GM19099 (cell line): ENCODE results near the gene CAV2.

Experiments used
- POLR2A ChIP-seq: IDR thresholded peaks from 3 replicates; pipeline ENCODE4 v1.6.1; 2011; ENCODE audit warnings: low read depth; ENCODE audit not compliant: insufficient read length; ENCODE audit errors: extremely low read depth

Gene CAV2

GRCh38 chr7:116511552-116512519, 12.3 kb downstream of the CAV2 start:
- TF ChIP-seq POLR2A = no peak

GRCh38 chr7:116512520-116513188, 13.1 kb downstream of the CAV2 start:
- no peak for TF ChIP-seq POLR2A

GRCh38 chr7:116515584-116515983, 16.0 kb downstream of the CAV2 start:
- no peak for TF ChIP-seq POLR2A

DNA sequence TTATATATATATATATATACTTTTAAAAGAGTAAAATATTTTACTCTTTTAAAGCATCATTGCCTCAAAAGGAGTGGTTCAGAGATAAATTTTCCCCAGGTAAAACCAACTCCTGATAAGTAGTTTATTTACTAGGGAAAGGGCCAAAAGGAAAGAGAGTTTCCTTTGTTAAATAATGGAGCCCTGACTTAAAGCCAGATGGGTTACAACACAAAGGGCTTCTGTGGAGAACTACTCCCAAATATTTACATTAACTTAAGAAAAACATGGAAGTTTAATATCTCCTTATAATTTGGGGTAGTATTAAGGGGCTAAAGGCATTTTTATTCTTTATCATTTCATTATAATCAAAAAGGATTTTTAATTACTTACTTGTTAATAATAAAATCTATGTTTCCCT, 16.8 kb downstream of the CAV2 start:
- no peak for TF ChIP-seq POLR2A

DNA sequence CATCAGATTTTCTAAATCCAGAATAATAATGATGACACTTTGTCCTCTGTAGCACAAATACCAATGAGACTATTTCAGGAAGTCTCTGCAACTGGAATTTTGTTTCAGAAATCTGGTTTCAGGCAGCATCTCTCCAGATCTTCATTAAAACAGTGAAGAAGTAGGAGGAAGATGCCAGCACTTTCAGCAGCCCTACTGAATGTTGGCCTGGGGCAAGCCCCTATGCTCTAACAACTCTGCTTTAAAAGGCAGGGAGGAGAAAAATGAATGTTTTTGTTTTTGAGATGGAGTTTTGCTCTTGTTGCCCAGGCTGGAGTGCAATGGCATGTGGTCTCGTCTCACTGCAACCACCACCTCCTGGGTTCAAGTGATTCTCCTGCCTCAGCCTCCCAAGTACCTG, 18.1 kb downstream of the CAV2 start:
- no peak for TF ChIP-seq POLR2A

DNA sequence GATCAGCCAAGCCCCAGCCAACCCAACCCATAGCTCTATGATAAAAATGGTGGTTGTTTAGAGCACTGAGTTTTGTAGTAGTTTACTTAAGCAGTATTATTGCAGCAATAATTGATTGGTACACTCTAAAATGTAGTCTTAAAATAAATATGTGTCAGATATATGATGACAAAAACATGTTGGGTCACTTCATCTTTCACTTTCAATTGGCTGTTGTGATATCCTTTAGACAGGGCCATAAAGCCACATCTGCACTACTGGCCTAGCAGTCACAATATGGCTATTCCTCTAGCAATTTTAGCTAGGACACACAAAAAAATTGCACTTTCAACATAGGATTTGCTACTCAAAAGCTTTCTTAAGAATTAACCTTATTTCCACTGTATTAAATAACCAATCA, 19.4 kb downstream of the CAV2 start:
- no peak for TF ChIP-seq POLR2A

- no peak for TF ChIP-seq POLR2A
Observed at GRCh38 chr7:116521046-116521664, 21.6 kb downstream of the CAV2 start.

DNA sequence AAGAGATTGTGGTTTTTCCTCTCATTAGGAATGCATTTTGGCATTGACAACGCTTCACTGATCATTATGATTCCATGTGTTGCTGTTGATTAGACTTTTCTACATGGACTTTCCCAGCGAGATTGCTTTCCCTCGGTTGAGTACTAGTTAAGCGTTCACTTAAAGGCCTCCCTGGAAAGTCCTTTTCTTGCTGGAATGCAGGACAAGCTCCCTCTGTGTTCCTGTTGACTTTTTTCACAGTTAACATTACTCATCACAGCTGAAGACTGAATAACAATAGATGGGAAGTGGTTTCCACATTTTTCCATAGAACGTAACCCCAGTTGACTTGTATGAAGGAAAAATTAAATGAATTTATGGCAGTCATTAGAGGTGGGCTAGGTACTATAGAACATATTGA, 22.7 kb downstream of the CAV2 start:
- no peak for TF ChIP-seq POLR2A

DNA sequence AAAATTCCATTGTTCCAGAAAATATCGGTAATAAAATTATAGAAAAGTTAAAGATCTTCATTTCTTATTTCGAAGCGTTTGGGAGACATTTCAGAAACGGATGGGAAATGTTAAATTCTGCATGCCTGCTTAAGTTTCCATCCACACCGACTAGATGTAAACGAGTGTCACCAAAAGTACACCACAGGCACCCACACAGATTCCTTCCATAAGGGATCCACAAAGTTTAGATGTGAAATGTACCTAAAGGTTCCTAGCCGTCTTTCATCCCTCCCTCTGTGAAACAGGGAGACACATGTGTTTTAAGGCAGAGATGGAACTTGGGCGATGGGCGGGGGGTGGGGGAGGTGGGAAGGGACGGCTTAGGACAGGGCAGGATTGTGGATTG, 24.7 kb downstream of the CAV2 start:
- no peak for TF ChIP-seq POLR2A

- no peak for TF ChIP-seq POLR2A
Observed at GRCh38 chr7:116524609-116525297, 25.2 kb downstream of the CAV2 start, which contains the start of gene CAV1. TSS of gene CAV1 (plus strand) at chr7:116525036. CDS start at chr7:116525063, 27 bp downstream.

DNA sequence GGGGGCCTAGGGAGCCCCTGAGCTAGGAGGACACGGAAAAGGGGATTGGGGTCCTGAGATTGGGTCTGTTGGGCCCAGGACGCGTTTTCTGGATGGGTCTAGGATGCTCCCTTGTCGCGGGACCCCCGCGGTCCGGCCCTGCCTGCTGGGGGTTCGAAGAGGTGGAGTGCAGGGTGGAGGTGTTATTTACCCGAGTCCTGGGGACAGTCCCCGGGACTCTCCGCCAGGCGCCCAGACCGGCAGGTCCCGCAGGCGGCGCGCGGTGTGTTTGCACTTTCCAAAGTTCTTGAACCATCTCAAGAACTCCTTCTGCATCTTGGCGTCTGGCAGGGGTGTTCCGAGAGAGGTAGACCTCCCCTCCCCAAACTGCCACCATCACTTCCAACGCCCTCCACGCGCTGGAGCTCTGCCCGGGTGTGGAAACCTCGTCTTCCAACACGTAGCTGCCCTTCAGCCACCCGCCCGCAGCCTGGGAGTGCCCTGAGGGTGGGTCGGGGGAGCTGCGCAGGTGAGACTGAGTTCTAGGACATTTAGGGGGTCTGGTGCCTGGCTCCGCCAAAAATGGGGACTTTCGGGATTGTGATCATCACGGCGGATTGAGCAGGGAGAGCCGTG, 25.9 kb downstream of the CAV2 start:
- no peak for TF ChIP-seq POLR2A

- no peak for TF ChIP-seq POLR2A
Observed at GRCh38 chr7:116525913-116526861, 26.6 kb downstream of the CAV2 start.

DNA sequence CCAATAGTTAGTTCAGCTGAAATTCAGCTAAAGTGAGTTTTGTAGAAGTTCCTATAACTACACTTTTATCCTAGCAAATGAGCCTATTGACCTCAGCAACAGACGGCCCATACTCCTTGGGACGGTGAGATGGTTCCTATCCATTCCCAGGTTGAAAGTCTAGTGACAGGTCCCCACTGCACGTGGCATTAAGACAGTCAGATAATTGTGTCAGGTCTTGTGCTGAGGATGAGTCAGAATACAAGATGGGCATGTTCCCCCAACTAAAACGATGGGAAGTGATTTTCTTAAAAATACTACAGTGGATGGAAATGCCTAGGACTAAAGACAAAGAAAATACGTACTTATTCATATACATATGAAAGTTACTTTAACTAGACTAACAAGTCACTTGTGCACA, 27.4 kb downstream of the CAV2 start:
- TF ChIP-seq POLR2A = no peak
